ENCODE data around the gene MSRB3.
A peak's percentile ranks its signal among the peaks of the same experiment; 100 is the strongest.

Gene MSRB3

GRCh38 chr12:65278576-65279368 is at the start of gene MSRB3:
MSRB3 (plus strand) TSS chr12:65278683; CDS start chr12:65308580, 29,897 bp downstream.
- TF ChIP-seq CTCF (IDR thresholded peaks at IDR 0.05; ENCODE audit: low read depth, low read length): no peak
- peak; percentile 76 to 85 for DNase-seq (ENCODE audit: low read depth in 2 of 2)
- H3K4me3 ChIP-seq (replicated peaks in 1 of 2; ENCODE audit: low read depth in 2 of 2, low read length in 2 of 2): peak within 1 kb of the TSS; percentile 93 to 95

GRCh38 chr12:65229441-65229840 is 49.0 kb upstream of the MSRB3 start:
- no peak for TF ChIP-seq CTCF (IDR thresholded peaks at IDR 0.05; ENCODE audit: low read depth, low read length)
- no peak overlapping the region for H3K4me3 ChIP-seq (replicated peaks in 1 of 2; ENCODE audit: low read depth in 2 of 2, low read length in 2 of 2)
- peak; percentile 76 to 83 for DNase-seq (ENCODE audit: low read depth in 2 of 2)

GRCh38 chr12:65232476-65233077 is 45.9 kb upstream of the MSRB3 start:
- DNase-seq (ENCODE audit: low read depth in 2 of 2): peak; percentile 51 to 59
- H3K4me3 ChIP-seq (replicated peaks in 1 of 2; ENCODE audit: low read depth in 2 of 2, low read length in 2 of 2): no peak overlapping the region
- peak; percentile 26 for TF ChIP-seq CTCF (IDR thresholded peaks at IDR 0.05; ENCODE audit: low read depth, low read length)

GRCh38 chr12:65237153-65237552 is 41.3 kb upstream of the MSRB3 start:
- no peak overlapping the region for H3K4me3 ChIP-seq (replicated peaks in 1 of 2; ENCODE audit: low read depth in 2 of 2, low read length in 2 of 2)
- no peak for TF ChIP-seq CTCF (IDR thresholded peaks at IDR 0.05; ENCODE audit: low read depth, low read length)
- DNase-seq (ENCODE audit: low read depth in 2 of 2): no peak

GRCh38 chr12:65238609-65239008 is 39.9 kb upstream of the MSRB3 start:
- TF ChIP-seq CTCF (IDR thresholded peaks at IDR 0.05; ENCODE audit: low read depth, low read length): no peak
- no peak for DNase-seq (ENCODE audit: low read depth in 2 of 2)
- no peak overlapping the region for H3K4me3 ChIP-seq (replicated peaks in 1 of 2; ENCODE audit: low read depth in 2 of 2, low read length in 2 of 2)

- TF ChIP-seq CTCF (IDR thresholded peaks at IDR 0.05; ENCODE audit: low read depth, low read length): no peak
- DNase-seq (ENCODE audit: low read depth in 2 of 2): peak in 1 of 2 donors; percentile 9
- no peak overlapping the region for H3K4me3 ChIP-seq (replicated peaks in 1 of 2; ENCODE audit: low read depth in 2 of 2, low read length in 2 of 2)
Measured at GRCh38 chr12:65248656-65249633, 29.5 kb upstream of the MSRB3 start.
